ENCODE results near the gene PARP15. TPM values are rescaled to one million over a fixed set of nuclear protein-coding genes. Genes with fewer than 3 reads are reported as not detected.

Gene PARP15
- total and polyA plus RNA-seq, 2 donors (not counting 3 experiments of a cell fraction or from before 2014, with no cell fraction given), result 0.81 to 1.4 TPM

- H3K9me1 ChIP-seq (replicated peaks; ENCODE audit: control insufficient read depth, extremely low read depth, insufficient read depth, low read length), result no peaks in the 10 kb centered on the region
- dilution Hi-C loops (cut with MboI; ENCODE audit: extremely low pct_ligation_motif_present, low sequenced_read_pairs) (no loop called here), intact Hi-C loops (cut with micrococcal nuclease) (no loop called here)
- no peaks in the 10 kb centered on the region for H3K9me3 ChIP-seq (replicated peaks; ENCODE audit: control insufficient read depth, insufficient read depth, low read length)
- FAIRE-seq (no peak), DNase-seq (ENCODE audit: low read depth, low spot score) (no peak)
- POLR2A ChIA-PET, result interaction anchor here (0.6 kb wide), 1 partner anchor 41 kb away, joined by 3 read pairs; no protein-coding TSS in a partner anchor
- H3K27me3 ChIP-seq (ENCODE audit: control insufficient read depth in 2 of 2, insufficient read depth in 2 of 2, low read length in 2 of 2), result peaks cover 14 to 17% of the 10 kb centered on the region in 2 experiments
- no peaks in the 10 kb centered on the region for H3K36me3 ChIP-seq (ENCODE audit: control insufficient read depth in 2 of 2, extremely low read depth in 1 of 2, insufficient read depth in 2 of 2, low read length in 2 of 2)
- TF ChIP-seq JUN (IDR thresholded peaks at IDR 0.05; ENCODE audit: borderline replicate concordance, insufficient read depth, insufficient read length, low read depth) (no peak), GATA2 (IDR thresholded peaks at IDR 0.05; ENCODE audit: insufficient read depth, insufficient read length, low read depth, low read length) (no peak), POLR2AphosphoS5 (IDR thresholded peaks at IDR 0.05; ENCODE audit: insufficient read depth, low read depth, low read length) (no peak), MAX (IDR thresholded peaks at IDR 0.05; ENCODE audit: insufficient read depth, insufficient read length) (no peak), CTCF (IDR thresholded peaks at IDR 0.05; ENCODE audit: extremely low read depth in 1 of 2, insufficient read depth in 1 of 2, low read depth in 1 of 2, low read length in 2 of 2) (no peak), POLR2A (IDR thresholded peaks at IDR 0.05; ENCODE audit: low read depth, low read length) (no peak), FOS (IDR thresholded peaks at IDR 0.05; ENCODE audit: borderline replicate concordance, insufficient read depth, low read length) (no peak), EZH2 (IDR thresholded peaks at IDR 0.05; ENCODE audit: borderline replicate concordance, low read depth, low read length, severe bottlenecking) (no peak), MYC (IDR thresholded peaks at IDR 0.05; ENCODE audit: low read depth, low read length) (no peak)
- H3K79me2 ChIP-seq (ENCODE audit: control insufficient read depth, insufficient read depth, low read length), result no peaks in the 10 kb centered on the region
- no peak overlapping the region for H3K4me2 ChIP-seq (ENCODE audit: insufficient read depth, low read length)
- no TSS peak for BruUV-seq (replicated peaks)
- no peak overlapping the region for H2AFZ ChIP-seq (ENCODE audit: low read depth, low read length)
- H3K4me1 ChIP-seq (ENCODE audit: control insufficient read depth, extremely low read depth, insufficient read depth, low read length), result no peaks in the 10 kb centered on the region
- H3K27ac ChIP-seq (ENCODE audit: insufficient read depth, low read depth, low read length), result no peak overlapping the region
- CTCF ChIA-PET, result interaction anchor here (1.3 kb wide), 1 partner anchor 11 kb away, joined by 3 read pairs; no protein-coding TSS in a partner anchor
- no peak overlapping the region for H3K9ac ChIP-seq (replicated peaks; ENCODE audit: extremely low read depth, insufficient read depth, low read length)
- H4K20me1 ChIP-seq (replicated peaks; ENCODE audit: control insufficient read depth, extremely low read depth, insufficient read depth, low read length), result no peaks in the 10 kb centered on the region
- H3K4me3 ChIP-seq (replicated peaks in 1 of 3; ENCODE audit: insufficient read depth in 1 of 3, low read depth in 1 of 3, low read length in 3 of 3), result no peak overlapping the region
Measured at GRCh38 chr3:122635789-122636188, 58.3 kb downstream of the PARP15 start.

Data from endothelial cell of umbilical vein (primary cell).